MM.1S (cell line): ENCODE measurements around the gene BBX.
"Not testable (repeated sequence)": the region's sequence is repeated elsewhere in the genome, so short reads cannot be mapped to it uniquely, and the experiment has no call there.

Experiments
- DNase-seq: peaks from one replicate; pipeline ENCODE4 v3.0.0-alpha.2; 2015
- H2AFZ ChIP-seq: fragments of 300-600 bp; sonication (generic); 2 replicates; pipeline ENCODE4 v1.6.0; 2016; ENCODE audit warnings: antibody characterized with exemption, low read length
- H3F3A ChIP-seq: fragments of 300-600 bp; sonication (generic); 2 replicates; pipeline ENCODE4 v1.6.1; 2016; ENCODE audit warnings: mild to moderate bottlenecking, antibody characterized with exemption, low read length, moderate library complexity, mixed read lengths; ENCODE audit not compliant: insufficient read depth
- H3K27ac ChIP-seq: fragments of 300-600 bp; sonication (generic); 2 replicates; pipeline ENCODE4 v1.5.1; 2016; ENCODE audit warnings: mild to moderate bottlenecking, low read length
- H3K27me3 ChIP-seq: fragments of 300-600 bp; sonication (generic); replicated peaks from 2 replicates; pipeline ENCODE4 v1.6.0; 2016; ENCODE audit warnings: low read length; ENCODE audit not compliant: insufficient read depth
- H3K36me3 ChIP-seq: fragments of 300-600 bp; sonication (generic); replicated peaks from 2 replicates; pipeline ENCODE4 v1.6.1; 2016; ENCODE audit warnings: mild to moderate bottlenecking, low read length, mixed read lengths; ENCODE audit not compliant: insufficient read depth
- H3K4me1 ChIP-seq: fragments of 300-600 bp; sonication (generic); 2 replicates; pipeline ENCODE4 v1.6.1; 2016; ENCODE audit warnings: low read length, mixed read lengths
- H3K4me2 ChIP-seq: fragments of 300-600 bp; sonication (generic); 2 replicates; pipeline ENCODE4 v1.6.0; 2016; ENCODE audit warnings: low read depth, low read length
- H3K4me3 ChIP-seq: fragments of 300-600 bp; sonication (generic); 2 replicates; pipeline ENCODE4 v1.5.1; 2016; ENCODE audit warnings: low read length, mixed read lengths
- H3K79me2 ChIP-seq: fragments of 300-600 bp; sonication (generic); 2 replicates; pipeline ENCODE4 v1.6.1; 2016; ENCODE audit warnings: mixed run types, low read length, mixed read lengths
- H3K9ac ChIP-seq: fragments of 300-600 bp; sonication (generic); 2 replicates; pipeline ENCODE4 v1.6.1; 2016; ENCODE audit warnings: low read length, mixed read lengths
- H3K9me2 ChIP-seq: fragments of 300-600 bp; sonication (generic); replicated peaks from 2 replicates; pipeline ENCODE4 v1.6.1; 2016; ENCODE audit warnings: mild to moderate bottlenecking, low read length, mixed read lengths; ENCODE audit not compliant: insufficient read depth
- H3K9me3 ChIP-seq: fragments of 300-600 bp; sonication (generic); replicated peaks from 2 replicates; pipeline ENCODE4 v1.6.1; 2016; ENCODE audit warnings: mild to moderate bottlenecking, low read length, mixed read lengths; ENCODE audit not compliant: insufficient read depth
- H4K20me1 ChIP-seq: fragments of 300-600 bp; sonication (generic); 2 replicates; pipeline ENCODE4 v1.6.1; 2016; ENCODE audit warnings: mild to moderate bottlenecking, low read length, moderate library complexity, mixed read lengths; ENCODE audit not compliant: insufficient read depth
- EZH2 ChIP-seq: fragments of 300-600 bp; sonication (generic); optimal IDR thresholded peaks from 2 replicates; pipeline ENCODE3; 2017; ENCODE audit warnings: low read depth, mild to moderate bottlenecking, antibody characterized with exemption, low read length, mixed read lengths
- EZH2phosphoT487 ChIP-seq: fragments of 300-600 bp; sonication (generic); IDR thresholded peaks from 2 replicates; pipeline ENCODE4 v1.6.1; 2018; ENCODE audit warnings: antibody characterized with exemption, low read length
- TF ChIP-seq, protein P1 (sequence below): fragments of 300-600 bp; sonication (generic); IDR thresholded peaks from 2 replicates; pipeline ENCODE4 v1.5.1; 2016; ENCODE audit warnings: antibody characterized with exemption, low read length, mixed read lengths

Gene BBX

DNA sequence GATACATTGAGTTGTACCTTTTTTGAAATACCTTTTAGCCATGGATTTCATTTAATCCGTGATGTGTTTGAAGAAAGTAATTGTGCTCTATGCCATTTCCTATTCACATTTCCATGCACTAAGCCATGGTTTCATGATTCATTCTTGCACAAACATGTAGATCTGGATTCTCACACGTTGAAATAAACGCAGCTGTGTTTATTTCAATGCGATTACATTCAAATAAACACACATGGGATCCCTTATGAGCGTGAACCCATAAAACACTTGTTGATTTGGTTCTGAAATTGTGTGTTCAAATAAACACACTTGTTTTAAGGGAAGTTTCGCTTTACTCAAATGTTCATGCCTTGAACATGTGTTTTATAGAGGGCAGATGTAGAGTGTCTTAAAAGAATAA, 39.2 kb downstream of the BBX start:
- Histone ChIP-seq H3K79me2 (peaks cover 15% of the 10 kb centered on the region), H3K4me1 (no peaks in the 10 kb centered on the region), H4K20me1 (no peaks in the 10 kb centered on the region), H3K27ac (no peak overlapping the region), H3K9ac (no peak overlapping the region), H3K4me3 (no peak overlapping the region), H2AFZ (no peak overlapping the region), H3K4me2 (no peak overlapping the region), H3K36me3 (no peaks in the 10 kb centered on the region), H3F3A (no peaks in the 10 kb centered on the region), H3K9me2 (no peaks in the 10 kb centered on the region), H3K9me3 (no peaks in the 10 kb centered on the region), H3K27me3 (no peaks in the 10 kb centered on the region)
- DNase-seq, result no peak
- no peak for TF ChIP-seq EZH2phosphoT487
- TF ChIP-seq, protein P1, sequence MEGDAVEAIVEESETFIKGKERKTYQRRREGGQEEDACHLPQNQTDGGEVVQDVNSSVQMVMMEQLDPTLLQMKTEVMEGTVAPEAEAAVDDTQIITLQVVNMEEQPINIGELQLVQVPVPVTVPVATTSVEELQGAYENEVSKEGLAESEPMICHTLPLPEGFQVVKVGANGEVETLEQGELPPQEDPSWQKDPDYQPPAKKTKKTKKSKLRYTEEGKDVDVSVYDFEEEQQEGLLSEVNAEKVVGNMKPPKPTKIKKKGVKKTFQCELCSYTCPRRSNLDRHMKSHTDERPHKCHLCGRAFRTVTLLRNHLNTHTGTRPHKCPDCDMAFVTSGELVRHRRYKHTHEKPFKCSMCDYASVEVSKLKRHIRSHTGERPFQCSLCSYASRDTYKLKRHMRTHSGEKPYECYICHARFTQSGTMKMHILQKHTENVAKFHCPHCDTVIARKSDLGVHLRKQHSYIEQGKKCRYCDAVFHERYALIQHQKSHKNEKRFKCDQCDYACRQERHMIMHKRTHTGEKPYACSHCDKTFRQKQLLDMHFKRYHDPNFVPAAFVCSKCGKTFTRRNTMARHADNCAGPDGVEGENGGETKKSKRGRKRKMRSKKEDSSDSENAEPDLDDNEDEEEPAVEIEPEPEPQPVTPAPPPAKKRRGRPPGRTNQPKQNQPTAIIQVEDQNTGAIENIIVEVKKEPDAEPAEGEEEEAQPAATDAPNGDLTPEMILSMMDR, result no peak
- TF ChIP-seq EZH2, result no peak

DNA sequence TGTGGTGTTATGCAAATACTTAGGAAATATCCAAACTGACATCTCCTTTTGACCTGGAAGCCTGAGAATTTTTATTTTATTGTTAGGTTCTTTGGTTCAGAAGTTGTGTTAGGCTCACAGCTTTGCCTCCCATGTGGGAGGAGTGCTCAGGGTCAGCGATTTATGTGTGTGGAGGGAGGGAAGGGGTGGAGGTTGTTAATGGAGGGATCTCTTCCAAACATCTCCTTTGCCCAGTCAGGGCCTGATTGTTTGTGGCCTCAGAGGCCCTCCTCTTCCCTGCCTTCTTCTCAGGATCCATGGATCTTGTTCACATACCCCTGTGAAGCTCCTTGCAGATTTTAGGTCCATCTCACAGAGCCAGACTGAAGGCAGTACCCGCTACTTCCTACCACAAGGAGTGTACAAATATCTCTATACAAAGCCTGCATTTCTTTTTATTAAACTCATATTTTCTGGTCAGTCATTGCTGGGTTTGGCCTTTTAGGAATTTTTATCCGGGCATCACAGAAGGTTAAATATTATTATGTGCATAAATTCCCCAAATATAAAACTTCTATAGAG, 40.3 kb downstream of the BBX start:
- H3K4me1 ChIP-seq, result no peaks in the 10 kb centered on the region
- H3K4me3 ChIP-seq, result no peak overlapping the region
- H3K79me2 ChIP-seq, result peaks cover 21% of the 10 kb centered on the region
- H3F3A ChIP-seq, result no peaks in the 10 kb centered on the region
- H3K9ac ChIP-seq, result no peak overlapping the region
- H4K20me1 ChIP-seq, result no peaks in the 10 kb centered on the region
- no peaks in the 10 kb centered on the region for H3K36me3 ChIP-seq
- H3K9me3 ChIP-seq, result no peaks in the 10 kb centered on the region
- no peaks in the 10 kb centered on the region for H3K9me2 ChIP-seq
- DNase-seq, result no peak
- H3K27ac ChIP-seq, result no peak overlapping the region
- TF ChIP-seq EZH2 (no peak), EZH2phosphoT487 (no peak)
- TF ChIP-seq, protein P1, result no peak
- H2AFZ ChIP-seq, result no peak overlapping the region
- H3K4me2 ChIP-seq, result no peak overlapping the region
- no peaks in the 10 kb centered on the region for H3K27me3 ChIP-seq

DNA sequence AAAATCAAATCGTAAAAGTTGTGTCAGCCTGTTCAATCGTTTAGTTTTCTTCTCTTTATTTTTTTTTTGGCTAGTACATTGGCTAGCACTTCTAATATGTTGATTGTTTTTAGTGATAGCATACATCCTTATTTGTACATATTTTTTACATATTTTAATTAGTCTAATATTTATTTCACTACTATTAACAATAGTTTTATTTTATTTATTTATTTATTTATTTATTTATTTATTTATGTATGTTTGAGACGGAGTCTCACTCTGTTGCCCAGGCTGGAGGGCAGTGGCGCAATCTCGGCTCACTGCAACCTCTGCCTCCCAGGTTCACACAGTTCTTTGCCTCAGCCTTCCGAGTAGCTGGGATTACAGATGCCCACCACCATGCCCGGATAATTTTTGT, 42.5 kb downstream of the BBX start:
- not testable (repeated sequence) for H3K4me3 ChIP-seq, H3K9me3 ChIP-seq, H3K9ac ChIP-seq, H3K4me1 ChIP-seq, H3K36me3 ChIP-seq, H3K4me2 ChIP-seq, H3F3A ChIP-seq, H3K27me3 ChIP-seq, H3K27ac ChIP-seq, H2AFZ ChIP-seq, H4K20me1 ChIP-seq, H3K9me2 ChIP-seq, DNase-seq
- H3K79me2 ChIP-seq, result peaks cover 21% of the 10 kb centered on the region

DNA sequence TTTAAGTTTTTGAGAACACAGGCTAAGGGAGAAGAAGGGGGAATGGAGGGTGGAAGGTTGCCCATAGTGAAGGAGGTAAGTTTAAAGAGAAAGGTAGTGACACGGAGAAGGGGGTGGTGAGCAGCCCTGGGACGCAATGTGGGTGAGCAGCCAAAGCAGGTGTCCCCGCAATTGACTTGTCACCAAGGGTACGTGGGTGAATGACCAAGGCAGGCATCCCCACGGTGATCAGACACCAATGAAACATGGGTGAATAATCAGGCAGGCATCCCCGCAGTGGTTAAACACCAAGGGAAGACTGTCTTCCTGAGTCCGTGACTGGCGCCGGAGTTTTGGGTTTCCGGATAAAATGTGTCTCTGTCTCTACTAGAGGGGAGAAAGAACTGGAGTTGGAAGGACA, 48.3 kb downstream of the BBX start:
- H3K9me3 ChIP-seq, DNase-seq, H3K36me3 ChIP-seq: not testable (repeated sequence)

DNA sequence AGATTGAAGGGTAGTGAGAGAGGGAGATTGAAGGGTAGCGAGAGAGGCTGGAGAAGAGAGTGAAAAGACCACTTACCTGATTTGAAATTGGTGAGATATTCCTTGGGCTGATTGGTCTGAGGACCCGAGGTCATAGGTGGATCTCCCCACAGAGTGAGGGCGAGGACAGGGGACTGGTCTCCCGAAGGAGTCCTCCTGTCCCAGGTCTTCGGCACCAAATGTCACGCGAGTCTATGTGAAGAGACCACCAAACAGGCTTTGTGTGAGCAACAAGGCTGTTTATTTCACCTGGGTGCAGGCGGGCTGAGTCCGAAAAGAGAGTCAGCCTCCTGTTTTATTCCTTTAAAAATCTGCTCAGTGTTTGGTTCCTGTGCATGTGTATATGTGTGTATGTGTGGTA, 48.7 kb downstream of the BBX start:
- H3F3A ChIP-seq, DNase-seq, H3K9me2 ChIP-seq, H3K27ac ChIP-seq, H3K9ac ChIP-seq, H3K4me3 ChIP-seq, H3K79me2 ChIP-seq, H3K36me3 ChIP-seq, H3K27me3 ChIP-seq, H3K9me3 ChIP-seq, H3K4me2 ChIP-seq, H3K4me1 ChIP-seq, H4K20me1 ChIP-seq, H2AFZ ChIP-seq: not testable (repeated sequence)

More for the DNA sequence above, 48.3 kb downstream of the BBX start:
- H3K4me3 ChIP-seq, H3K27me3 ChIP-seq, H3K4me2 ChIP-seq, H3K9ac ChIP-seq, H2AFZ ChIP-seq, H3K27ac ChIP-seq, H3K9me2 ChIP-seq, H4K20me1 ChIP-seq, H3F3A ChIP-seq, H3K4me1 ChIP-seq: not testable (repeated sequence)
- peaks cover 13% of the 10 kb centered on the region for H3K79me2 ChIP-seq
